HG02973 (cell line): ENCODE data around the gene NISCH.

Source experiments
- ATAC-seq: cut with Tn5 transposase; IDR thresholded peaks from one replicate; pipeline ENCODE4 v1.9.1; 2021; ENCODE audit warnings: moderate library complexity; ENCODE audit not compliant: unreplicated experiment

The NISCH gene

DNA sequence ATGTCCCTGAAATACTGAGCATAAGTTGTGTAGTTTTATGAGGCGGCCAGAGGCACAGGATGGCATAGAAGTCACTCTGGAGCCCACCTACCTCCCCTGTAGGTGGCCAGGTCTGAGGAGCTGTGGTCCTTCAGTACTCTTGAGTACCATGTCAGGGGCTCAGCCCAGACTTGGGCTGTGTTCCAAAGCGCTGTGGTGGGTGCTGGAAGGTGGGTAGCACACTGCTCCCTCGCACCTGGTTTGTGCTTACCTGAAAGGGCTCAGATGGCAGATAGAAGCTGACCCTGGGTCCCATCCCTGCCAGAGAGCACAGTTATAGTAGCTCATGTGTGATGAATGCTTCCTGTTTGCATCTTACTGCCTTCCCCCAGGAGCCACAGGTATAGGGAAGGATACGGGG lies 15.5 kb downstream of the NISCH start:
- no peak for ATAC-seq

DNA sequence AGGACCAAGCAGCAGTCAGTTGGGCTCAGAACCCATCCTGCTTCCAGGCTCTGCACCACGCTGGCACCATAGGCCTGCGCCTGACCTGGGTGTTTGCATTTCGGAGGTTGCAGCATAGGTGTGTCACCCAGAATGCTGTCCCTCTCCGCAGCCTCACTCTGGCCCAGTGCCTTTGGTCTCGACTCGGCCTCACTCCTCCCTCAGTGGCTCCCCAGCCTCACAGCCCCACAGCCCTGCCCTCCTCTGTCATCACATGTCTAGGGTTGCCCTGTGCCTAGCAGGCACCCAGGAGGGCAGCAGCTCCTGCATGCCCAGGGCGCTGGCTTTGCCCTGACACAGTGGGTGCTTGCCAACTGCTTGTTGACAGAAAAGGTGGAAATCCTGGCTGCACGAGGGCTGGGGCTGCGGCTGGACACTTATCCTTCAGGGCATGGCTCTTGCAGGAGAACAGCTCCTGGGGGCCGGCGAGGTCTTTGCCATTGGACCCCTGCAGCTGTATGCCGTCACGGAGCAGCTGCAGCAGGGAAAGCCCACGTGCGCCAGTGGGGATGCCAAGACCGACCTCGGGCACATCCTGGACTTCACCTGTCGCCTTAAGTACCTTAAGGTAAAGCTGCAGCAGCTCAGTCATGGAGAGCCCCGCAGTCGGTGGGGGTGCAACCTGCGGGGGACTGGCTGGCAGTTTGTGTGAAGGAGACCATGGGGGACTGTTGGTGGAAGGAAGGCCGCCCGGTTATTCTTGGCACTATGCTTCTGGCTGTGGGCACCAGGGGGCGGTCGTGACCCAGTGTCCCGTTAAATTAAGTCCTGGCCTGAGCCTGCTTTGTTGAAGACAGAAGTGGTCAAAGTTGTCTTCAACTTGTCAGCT lies 16.2 kb downstream of the NISCH start:
- no peak for ATAC-seq

DNA sequence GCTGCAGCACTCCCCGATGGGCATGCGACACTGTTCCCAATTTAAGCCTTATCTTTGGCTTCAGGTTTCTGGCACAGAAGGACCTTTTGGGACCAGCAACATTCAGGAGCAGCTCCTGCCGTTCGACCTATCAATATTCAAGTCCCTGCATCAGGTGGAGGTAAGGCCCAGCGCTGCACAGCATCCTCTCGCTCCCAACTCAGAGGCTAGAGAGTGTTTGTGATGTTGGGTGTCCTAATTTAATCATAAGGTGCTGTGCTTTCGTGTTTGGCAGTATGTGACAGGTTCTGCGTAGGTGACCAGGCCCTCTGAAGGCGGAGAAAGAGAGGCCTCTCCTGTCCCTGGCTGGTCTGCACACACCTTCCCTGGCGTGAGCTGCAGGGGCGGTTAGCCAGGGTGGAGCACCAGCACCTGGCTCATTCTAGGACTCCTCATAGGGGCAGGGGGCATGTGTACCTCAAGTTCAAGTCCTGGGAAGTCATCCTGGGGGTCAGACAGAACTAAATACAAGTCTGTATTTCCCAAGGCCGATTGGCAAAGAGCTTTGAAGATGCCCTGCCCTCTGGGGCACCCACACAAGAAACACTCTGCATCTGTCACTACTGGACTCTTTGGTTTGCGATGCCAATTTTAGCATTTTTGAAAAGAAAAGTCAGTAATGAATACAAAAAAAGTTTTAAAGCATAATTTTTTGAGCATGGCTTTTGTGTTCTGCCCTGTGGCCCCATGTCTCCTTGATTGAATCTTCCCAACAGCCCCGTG lies 17.0 kb downstream of the NISCH start:
- ATAC-seq = no peak

DNA sequence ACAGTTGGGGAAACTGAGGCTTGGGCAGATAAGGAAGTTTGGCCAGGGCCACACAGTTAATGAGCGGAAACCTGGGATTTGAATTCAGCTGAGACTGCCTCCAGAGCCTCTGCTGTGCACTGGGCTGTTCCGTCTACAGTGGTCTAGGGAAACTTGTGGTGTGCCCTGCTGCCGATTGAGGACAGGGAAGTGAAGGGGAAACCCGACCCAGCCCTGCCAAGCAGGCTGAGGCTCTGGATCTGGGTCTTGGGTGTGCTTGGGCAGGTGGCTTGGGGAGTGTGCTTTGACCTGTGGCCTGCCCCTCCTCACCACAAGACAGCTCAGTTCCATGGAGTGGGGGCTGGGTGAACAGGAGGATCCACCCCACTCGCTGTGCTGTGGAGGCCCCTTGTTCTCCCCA lies 17.6 kb downstream of the NISCH start:
- no peak for ATAC-seq

DNA sequence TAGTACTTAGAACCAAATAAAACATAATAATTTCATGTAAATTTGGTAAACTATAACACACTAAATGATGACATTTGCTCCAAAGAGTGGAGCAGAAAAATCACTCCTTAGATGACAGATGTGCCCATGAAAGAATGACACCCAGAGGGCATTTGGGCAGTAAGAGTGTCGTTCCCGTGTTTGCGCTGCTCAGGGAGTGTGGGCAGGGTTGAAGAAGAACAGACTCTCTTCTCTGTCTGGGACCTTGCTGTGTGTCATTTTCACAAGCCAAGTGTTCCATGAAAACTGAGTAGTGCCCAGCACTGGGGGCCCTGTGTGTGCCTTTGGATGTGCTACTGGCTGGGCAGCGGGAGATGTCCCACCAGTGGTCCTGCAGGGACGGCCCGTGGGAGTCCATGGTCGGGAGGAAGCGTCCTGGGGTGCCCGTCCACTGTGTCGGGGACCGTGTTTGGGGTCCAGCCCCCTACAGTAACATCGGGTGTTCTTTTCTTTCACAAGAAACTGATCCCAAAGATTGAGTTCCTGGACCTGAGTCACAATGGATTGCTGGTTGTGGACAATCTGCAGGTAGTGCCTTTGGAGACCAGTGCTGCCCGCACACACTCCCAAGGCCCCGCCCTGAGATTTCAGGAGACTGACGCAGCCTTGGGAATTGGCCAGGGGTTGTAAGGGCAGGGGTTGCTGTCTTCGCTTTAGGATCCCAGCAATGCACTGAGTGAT lies 21.8 kb downstream of the NISCH start:
- ATAC-seq = no peak

DNA sequence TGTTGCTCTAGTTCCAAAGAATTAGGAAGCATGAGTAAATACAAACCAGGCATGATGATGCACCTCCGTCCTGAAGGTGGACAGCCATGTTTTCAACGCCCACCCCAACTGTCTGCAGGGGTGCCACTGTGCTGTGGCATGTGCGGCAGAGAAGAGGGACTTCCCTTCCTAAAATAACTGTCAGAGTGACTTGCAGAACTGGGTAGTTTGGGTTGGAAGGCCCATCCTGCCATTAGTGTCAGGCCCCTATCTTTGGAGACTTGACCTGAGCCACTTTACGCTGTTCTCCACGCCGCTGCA lies 22.3 kb downstream of the NISCH start:
- ATAC-seq = no peak

DNA sequence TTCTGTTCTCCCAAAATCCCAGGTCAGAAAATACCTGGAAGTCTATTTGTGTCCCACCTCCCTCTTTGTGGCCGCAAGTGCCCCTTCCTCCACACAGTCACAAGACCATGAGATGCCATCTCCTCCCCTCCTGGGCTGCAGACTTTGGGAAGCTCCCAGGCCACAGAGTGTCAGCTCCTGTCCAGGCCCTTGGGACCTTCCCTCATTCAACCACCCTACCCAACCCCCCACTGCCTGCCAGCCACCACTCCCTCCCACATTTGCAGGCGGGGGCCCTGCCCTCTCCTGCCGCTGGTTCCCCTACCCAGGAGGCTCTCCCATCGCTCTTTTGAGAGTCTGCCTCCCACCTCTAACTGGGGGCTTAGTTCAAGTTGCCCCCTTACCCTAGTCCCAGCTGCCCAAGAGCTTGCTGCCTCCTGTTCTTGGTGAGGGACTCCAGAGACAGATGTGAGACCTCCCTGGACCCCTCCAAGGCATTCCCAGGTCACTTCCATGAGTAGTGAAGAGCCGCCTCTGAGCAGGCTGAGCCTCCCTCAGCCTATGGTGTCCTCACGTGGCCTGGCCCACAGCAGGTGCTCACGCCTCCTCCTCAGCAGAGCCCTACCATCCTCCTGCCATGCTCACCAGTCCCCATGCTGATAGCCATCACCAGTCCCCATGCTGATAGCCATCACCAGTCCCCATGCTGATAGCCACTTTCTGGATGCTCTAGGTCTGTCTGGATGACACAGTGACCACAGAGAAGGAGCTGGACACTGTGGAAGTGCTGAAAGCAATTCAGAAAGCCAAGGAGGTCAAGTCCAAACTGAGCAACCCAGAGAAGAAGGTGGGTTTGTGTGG lies 23.9 kb downstream of the NISCH start:
- ATAC-seq = no peak

DNA sequence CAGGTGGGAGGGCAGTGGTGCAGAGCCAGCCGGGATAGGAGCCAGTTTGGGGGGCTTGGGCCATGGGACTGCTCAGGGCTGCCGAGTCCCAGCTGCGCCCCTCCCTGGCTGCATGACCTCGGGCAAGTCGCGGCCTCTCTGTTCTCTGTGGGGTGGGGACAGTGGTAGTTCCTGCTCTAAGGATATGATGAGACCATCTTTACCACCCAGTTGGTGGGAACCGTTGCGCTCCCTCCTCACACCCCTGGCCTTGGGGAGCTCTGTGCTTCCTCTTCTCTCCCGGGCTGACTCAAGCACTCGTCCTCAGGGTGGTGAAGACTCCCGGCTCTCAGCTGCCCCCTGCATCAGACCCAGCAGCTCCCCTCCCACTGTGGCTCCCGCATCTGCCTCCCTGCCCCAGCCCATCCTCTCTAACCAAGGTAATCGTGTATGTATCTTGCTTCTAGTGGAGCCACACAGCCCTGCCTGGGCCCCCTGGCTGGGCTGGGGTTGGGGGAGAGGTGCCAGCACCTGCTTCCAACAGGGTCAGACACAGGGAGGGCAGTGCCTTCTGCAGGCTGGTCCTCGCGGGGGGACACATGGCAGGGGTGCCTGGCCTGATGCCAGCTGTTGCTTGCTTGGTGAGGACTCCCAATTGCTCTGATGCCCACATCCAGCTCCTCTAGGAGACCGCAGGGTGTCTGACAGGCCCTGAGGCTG lies 24.6 kb downstream of the NISCH start:
- no peak for ATAC-seq

DNA sequence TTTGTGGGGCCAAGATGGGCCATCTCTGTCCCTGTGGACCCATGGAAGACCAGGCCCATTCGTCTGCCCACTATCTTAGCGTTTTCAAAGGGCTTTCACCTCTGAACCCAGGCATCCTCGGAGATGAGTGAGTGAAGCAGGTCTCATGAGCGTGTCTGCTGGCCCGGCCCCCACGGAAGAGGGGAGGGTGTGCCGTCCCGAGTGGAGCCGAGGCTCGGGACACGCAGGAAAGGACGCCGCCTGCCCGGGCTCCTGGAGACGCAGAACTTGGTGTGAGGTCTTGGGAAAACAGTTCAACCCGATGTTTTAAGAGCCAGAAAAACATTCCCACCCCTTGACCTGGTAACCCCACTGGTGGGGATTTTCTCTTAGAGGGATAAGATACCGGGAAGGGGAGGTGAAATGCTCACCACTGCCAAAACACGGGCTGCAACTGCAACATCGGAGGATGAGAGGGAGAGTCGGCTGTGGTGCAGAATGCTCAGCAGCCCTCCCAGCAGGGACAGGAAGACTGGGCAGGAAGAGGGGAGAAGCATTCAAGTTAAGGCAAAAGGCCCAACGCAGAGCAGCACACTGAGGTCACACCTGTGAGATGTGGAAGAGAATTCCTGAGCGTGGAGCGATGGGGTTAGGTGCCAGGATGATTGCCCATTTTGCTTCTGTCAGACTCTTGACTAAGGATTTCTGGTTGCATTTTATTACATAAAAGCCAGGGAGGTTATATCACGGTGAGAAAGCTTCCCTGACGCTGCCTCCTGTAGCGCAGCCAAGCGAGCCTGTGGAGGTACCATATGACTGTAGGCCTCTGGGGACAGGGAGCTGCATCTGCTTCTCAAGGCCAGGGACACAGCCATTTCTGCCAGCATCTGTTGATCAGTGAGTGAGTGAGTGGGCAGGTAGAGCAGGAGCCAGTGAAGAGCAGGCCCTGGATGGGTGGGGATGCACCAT lies 25.6 kb downstream of the NISCH start:
- ATAC-seq = no peak

DNA sequence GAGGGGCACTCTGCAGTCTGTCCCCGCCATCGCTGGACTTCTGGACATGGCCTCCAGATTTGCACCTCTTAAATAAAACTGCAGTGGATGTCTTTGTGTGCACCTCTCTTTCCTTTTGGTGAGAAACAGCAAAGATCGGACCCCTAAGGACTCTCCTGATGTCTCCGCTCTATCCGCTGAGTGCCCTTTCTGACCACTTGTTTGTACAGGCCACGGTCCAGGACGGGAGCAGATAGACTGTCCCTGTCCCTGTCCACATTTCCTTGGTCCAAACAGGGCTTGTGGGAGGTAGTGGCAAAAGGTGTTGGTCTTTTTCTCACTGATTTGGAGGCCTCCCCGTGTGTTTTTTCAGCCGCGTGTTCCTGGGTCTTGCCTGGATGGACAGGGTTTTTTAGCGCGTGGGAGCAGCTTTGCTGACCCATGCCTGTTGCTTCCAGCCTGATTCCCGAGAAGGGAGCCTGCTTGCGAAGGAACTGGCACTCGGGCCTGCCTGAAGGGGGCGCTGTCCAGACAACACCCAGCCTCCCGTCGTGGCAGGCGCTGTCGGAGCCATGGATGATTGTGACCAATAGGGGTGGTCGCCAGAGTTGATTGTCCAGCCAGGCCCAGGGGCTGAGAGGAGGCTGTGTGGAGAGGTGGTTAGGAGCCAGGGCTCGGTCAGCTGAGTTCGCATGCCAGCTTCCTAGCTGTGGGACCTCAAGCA lies 26.6 kb downstream of the NISCH start:
- no peak for ATAC-seq

DNA sequence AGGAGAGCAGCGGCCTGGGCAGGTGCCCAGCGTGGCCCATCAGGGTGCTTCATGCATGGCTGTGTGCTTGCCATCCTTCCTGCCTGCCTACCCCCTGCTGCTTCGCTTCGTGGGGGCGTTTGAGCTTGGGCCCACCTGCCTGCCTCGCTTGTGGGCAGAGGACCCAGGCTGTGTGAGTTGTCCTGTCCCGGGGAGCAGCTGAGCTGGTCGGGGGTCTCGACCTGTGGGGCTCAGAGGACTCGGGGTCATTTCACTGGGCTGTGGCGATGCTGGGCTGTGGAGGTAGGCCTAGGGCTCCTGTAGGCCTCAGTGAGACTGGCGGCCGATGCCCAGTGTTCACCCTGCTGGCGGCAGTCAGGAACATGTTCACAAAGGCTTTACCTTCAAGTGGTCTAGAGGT lies 27.7 kb downstream of the NISCH start:
- ATAC-seq = no peak

DNA sequence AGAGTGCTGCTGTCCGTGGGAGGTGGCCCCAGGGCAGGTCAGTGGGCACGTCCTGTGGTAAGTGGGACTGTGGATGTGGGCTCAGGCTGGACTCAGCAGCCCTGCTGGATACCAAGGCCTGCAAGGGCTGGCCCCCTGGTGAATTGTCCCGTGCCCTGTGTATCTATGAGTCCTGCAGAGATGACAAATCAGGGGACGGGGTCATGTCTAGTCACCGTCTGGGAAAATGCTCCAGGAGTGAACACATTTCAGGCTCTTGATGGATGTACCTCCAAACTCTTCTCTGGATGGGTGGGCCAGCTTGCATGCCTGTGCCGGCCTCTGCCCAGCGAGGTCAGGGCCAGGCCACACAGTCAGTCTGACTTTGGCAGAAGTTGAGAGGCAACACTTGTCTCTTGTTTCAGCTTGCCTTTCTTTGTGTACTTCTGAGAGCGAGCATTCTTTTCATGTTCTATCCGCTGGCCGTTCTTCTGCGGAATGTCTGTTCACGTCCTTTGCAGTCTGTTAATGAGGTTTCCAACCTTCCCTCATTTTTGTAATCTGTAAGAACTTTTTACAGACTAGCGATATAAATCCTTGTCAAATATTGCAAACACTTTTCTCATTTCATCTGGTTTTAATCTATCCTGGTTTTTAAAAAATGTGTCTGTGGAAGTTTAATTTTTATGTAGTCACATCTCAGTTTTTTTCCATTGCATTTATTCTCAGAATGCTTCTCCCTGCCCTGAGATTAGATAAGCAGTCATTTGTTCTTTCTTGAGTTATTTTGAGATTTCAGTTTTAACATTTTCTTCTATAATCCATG lies 28.4 kb downstream of the NISCH start:
- ATAC-seq = no peak

DNA sequence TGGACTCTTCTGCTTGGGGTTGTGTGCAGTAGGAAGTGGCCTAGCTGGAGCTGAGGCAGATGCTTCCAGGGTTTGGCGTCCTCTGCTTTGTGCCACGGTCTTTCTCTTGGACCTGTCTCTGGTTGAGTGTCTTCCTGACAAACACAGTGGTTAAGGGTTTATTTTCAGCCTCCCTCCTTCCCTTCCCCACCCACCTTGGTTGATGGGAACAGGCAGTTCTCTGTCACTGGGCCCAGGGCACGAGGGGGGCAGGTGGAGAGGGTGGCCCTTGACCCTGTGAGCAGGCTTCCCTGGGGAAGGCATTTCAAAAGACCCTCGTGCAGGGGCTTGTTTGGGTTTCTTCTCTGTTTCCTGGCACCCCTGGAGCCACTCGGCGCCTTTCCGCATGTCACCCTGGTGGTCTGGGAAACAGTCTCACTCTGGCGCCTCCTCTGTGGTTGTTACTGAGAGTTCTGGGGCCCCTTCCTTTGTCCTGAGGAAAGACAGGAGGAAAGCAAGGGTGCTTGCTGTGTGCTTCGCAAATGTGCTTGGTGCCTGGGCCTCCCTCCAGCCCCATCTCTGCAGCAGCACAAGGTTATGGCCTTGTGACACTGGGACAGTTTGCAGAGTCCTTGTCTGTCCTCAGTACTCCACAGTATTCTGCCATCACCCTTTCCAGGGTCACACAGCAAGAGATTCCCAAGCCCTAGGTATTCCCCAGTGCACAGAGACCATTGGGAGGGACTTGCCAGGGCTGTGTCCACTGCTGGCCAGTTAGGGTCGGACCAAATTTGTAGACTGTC lies 29.5 kb downstream of the NISCH start:
- no peak for ATAC-seq

DNA sequence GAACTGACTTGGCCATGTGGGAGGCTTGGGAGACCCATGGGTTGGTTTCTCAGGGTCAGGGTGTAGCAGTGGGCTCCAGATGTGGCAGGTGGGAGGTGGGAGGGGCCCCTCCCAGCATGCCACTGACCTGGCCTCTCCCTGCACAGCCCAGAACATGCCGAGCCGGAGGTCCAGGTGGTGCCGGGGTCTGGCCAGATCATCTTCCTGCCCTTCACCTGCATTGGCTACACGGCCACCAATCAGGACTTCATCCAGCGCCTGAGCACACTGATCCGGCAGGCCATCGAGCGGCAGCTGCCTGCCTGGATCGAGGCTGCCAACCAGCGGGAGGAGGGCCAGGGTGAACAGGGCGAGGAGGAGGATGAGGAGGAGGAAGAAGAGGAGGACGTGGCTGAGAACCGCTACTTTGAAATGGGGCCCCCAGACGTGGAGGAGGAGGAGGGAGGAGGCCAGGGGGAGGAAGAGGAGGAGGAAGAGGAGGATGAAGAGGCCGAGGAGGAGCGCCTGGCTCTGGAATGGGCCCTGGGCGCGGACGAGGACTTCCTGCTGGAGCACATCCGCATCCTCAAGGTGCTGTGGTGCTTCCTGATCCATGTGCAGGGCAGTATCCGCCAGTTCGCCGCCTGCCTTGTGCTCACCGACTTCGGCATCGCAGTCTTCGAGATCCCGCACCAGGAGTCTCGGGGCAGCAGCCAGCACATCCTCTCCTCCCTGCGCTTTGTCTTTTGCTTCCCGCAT lies 31.8 kb downstream of the NISCH start:
- ATAC-seq = no peak

DNA sequence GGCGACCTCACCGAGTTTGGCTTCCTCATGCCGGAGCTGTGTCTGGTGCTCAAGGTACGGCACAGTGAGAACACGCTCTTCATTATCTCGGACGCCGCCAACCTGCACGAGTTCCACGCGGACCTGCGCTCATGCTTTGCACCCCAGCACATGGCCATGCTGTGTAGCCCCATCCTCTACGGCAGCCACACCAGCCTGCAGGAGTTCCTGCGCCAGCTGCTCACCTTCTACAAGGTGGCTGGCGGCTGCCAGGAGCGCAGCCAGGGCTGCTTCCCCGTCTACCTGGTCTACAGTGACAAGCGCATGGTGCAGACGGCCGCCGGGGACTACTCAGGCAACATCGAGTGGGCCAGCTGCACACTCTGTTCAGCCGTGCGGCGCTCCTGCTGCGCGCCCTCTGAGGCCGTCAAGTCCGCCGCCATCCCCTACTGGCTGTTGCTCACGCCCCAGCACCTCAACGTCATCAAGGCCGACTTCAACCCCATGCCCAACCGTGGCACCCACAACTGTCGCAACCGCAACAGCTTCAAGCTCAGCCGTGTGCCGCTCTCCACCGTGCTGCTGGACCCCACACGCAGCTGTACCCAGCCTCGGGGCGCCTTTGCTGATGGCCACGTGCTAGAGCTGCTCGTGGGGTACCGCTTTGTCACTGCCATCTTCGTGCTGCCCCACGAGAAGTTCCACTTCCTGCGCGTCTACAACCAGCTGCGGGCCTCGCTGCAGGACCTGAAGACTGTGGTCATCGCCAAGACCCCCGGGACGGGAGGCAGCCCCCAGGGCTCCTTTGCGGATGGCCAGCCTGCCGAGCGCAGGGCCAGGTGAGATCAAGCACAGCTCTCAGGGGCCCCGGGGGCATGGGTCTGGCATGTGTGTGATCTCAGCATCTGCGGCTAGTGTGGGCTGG lies 32.6 kb downstream of the NISCH start:
- no peak for ATAC-seq
